Calu3 (cell line): ENCODE measurements around the gene SLC2A8. TPM values are rescaled to one million over a fixed set of nuclear protein-coding genes. Genes with fewer than 3 reads are reported as not detected.

ENCODE experiments used
- BruUV-seq: library from RNA; stranded (reverse); fragments of 400-500 nt; replicated peaks from 2 replicates; lab custom pipeline; 2021; lab: Mats Ljungman, UMichigan
- CTCF ChIA-PET: fragments of 300-600 bp; sonication (Branson Sonifier 250); formaldehyde crosslinking; loops from one replicate; lab custom pipeline; 2022; ENCODE audit warnings: antibody characterized with exemption; lab: Charles Lee
- DNase-seq: peaks from one replicate; pipeline ENCODE4 v3.0.0; 2022
- H3K27ac Mint-ChIP-seq: one replicate; pipeline ENCODE4 v1.8.0; 2022; ENCODE audit warnings: mixed read lengths; ENCODE audit not compliant: unreplicated experiment
- H3K27me3 Mint-ChIP-seq: one replicate; pipeline ENCODE4 v1.8.0; 2022; ENCODE audit warnings: mixed read lengths; ENCODE audit not compliant: unreplicated experiment
- H3K36me3 Mint-ChIP-seq: one replicate; pipeline ENCODE4 v1.8.0; 2022; ENCODE audit warnings: mild to moderate bottlenecking, moderate library complexity, mixed read lengths; ENCODE audit not compliant: insufficient read depth, unreplicated experiment
- H3K4me1 Mint-ChIP-seq: one replicate; pipeline ENCODE4 v1.8.0; 2022; ENCODE audit warnings: mild to moderate bottlenecking, low read depth, mixed read lengths; ENCODE audit not compliant: unreplicated experiment
- H3K4me3 Mint-ChIP-seq: one replicate; pipeline ENCODE4 v1.8.0; 2022; ENCODE audit warnings: mild to moderate bottlenecking, low read depth, moderate library complexity, mixed read lengths; ENCODE audit not compliant: unreplicated experiment
- H3K9me3 Mint-ChIP-seq: one replicate; pipeline ENCODE4 v1.8.0; 2022; ENCODE audit warnings: low read depth, mixed read lengths; ENCODE audit not compliant: unreplicated experiment
- CTCF ChIP-seq: fragments of 200-600 bp; IDR thresholded peaks from one replicate; pipeline ENCODE4 v1.8.0; 2022; ENCODE audit warnings: antibody characterized with exemption; ENCODE audit not compliant: unreplicated experiment
- intact Hi-C: fragments of 100-400 bp; cut with micrococcal nuclease; formaldehyde crosslinking; loops from one replicate; pipeline ENCODE4 v1.10.0; 2022; ENCODE audit not compliant: unreplicated experiment
- total RNA-seq: library from RNA; stranded (reverse); gene quantifications from 2 replicates; pipeline ENCODE4 v1.2.3, GENCODE V29; 2022

SLC2A8 gene
- total RNA-seq, 1 experiment from 2014 or later, result 10.8 TPM

DNA sequence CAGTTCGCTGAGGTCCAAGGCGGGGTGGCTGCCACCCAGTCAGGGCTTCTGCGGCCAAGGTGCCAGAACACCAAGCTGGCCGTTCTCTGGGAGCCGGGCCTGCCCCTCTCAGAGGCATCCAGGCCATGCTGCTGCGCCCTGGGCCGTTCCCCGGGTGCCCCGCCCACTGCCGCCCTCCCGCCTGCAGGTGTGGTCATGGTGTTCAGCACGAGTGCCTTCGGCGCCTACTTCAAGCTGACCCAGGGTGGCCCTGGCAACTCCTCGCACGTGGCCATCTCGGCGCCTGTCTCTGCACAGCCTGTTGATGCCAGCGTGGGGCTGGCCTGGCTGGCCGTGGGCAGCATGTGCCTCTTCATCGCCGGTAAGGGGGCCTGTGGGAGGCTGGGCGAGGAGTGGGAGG is 7.7 kb downstream of the SLC2A8 start:
- no peak for DNase-seq
- Mint-ChIP-seq H3K27me3 (no peaks in the 10 kb centered on the region), H3K27ac (no peak overlapping the region), H3K36me3 (no peaks in the 10 kb centered on the region), H3K4me3 (no peak overlapping the region), H3K9me3 (no peaks in the 10 kb centered on the region), H3K4me1 (no peaks in the 10 kb centered on the region)
- BruUV-seq, result no TSS peak
- CTCF ChIA-PET, result no interaction called here
- intact Hi-C loops, result no loop called here
- TF ChIP-seq CTCF, result no peak

DNA sequence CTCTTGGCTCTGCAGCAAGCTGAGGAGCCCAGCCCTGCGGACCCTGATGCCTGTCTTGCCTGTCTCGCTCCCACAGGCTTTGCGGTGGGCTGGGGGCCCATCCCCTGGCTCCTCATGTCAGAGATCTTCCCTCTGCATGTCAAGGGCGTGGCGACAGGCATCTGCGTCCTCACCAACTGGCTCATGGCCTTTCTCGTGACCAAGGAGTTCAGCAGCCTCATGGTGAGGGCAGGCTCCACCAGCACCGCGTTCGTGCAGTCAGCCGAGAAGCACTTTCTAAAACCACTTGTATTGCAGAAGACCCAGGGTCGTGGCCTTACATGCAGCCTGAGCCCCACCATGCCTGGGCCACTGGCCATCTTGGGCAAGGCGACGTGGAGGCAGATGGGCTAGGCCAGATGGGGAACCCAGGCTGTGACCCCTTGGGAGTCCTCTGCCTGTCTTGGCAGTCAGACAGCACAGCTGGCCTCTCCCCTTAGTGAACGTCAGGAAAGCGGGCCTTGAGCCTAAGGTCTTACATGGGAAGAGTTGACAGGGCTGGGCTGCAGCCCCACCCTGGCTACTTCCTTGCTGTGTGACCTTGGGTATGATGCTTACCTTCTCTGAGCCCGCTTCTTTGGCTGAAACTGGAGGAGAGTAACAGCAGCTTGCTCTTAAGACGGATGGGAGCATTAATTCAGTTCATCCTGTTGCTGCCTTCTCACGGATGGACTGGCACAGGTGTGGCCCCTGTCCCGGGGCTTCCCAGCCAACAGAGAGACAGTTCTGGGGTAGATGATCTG is 8.6 kb downstream of the SLC2A8 start:
- no peak overlapping the region for H3K4me3 Mint-ChIP-seq
- no peaks in the 10 kb centered on the region for H3K4me1 Mint-ChIP-seq
- no peak for TF ChIP-seq CTCF
- CTCF ChIA-PET, result interaction anchor here (0.6 kb wide), 1 partner anchor 27 kb away, joined by 4 read pairs; no protein-coding TSS in a partner anchor
- no TSS peak for BruUV-seq
- intact Hi-C loops, result no loop called here
- H3K27me3 Mint-ChIP-seq, result no peaks in the 10 kb centered on the region
- H3K27ac Mint-ChIP-seq, result no peak overlapping the region
- H3K36me3 Mint-ChIP-seq, result no peaks in the 10 kb centered on the region
- H3K9me3 Mint-ChIP-seq, result no peaks in the 10 kb centered on the region
- DNase-seq, result no peak

- peaks cover under 1% of the 10 kb centered on the region for H3K36me3 Mint-ChIP-seq
- no peaks in the 10 kb centered on the region for H3K9me3 Mint-ChIP-seq
- intact Hi-C loops, result no loop called here
- H3K27ac Mint-ChIP-seq, result no peak overlapping the region
- no peaks in the 10 kb centered on the region for H3K4me1 Mint-ChIP-seq
- H3K4me3 Mint-ChIP-seq, result no peak overlapping the region
- DNase-seq, result no peak
- TF ChIP-seq CTCF, result no peak
- BruUV-seq, result no TSS peak
- no peaks in the 10 kb centered on the region for H3K27me3 Mint-ChIP-seq
- CTCF ChIA-PET, result no interaction called here
Observed at GRCh38 chr9:127406799-127407491, 10.0 kb downstream of the SLC2A8 start.

- no peaks in the 10 kb centered on the region for H3K27me3 Mint-ChIP-seq
- no peak for TF ChIP-seq CTCF
- peaks cover 5% of the 10 kb centered on the region for H3K36me3 Mint-ChIP-seq
- DNase-seq, result no peak
- no peak overlapping the region for H3K4me3 Mint-ChIP-seq
- H3K9me3 Mint-ChIP-seq, result no peaks in the 10 kb centered on the region
- CTCF ChIA-PET, result no interaction called here
- H3K4me1 Mint-ChIP-seq, result no peaks in the 10 kb centered on the region
- H3K27ac Mint-ChIP-seq, result no peak overlapping the region
- no TSS peak for BruUV-seq
- intact Hi-C loops, result no loop called here
Observed at GRCh38 chr9:127407492-127407843, 10.5 kb downstream of the SLC2A8 start.
